Adrenal gland (tissue), 12 donors: Measurements from ENCODE around the gene DDX59. TPM values are rescaled to one million over a fixed set of nuclear protein-coding genes. Genes with fewer than 3 reads are reported as not detected.

Experiments
- DNase-seq, 7 donors: peaks; one replicate each; pipeline ENCODE4 v3.0.0-alpha.2; 2019 to 2020
- H3K27ac ChIP-seq, 5 donors: fragments of 200-600 bp; sonication (generic) in 4 of 5; 1 replicate in 3 of 5; 2 replicates in 2 of 5; pipeline versions ENCODE4 v1.5.1 to v1.8.0; 2016 to 2020; ENCODE audit warnings: mild to moderate bottlenecking in 1 of 5
- H3K27me3 ChIP-seq: fragments of 200-600 bp; 2 replicates; pipeline ENCODE4 v1.8.0; 2021
- H3K36me3 ChIP-seq, 2 donors: fragments of 200-600 bp; replicated peaks in 1 of 2; 1 replicate in 1 of 2; 2 replicates in 1 of 2; pipeline versions ENCODE4 v1.5.1 to v1.8.0; 2018 to 2022
- H3K4me1 ChIP-seq, 2 donors: fragments of 200-600 bp; replicated peaks in 1 of 2; 1 replicate in 1 of 2; 2 replicates in 1 of 2; pipeline versions ENCODE4 v1.5.1 to v1.8.0; 2018 to 2021
- H3K4me3 ChIP-seq, 4 donors: fragments of 200-600 bp; sonication (generic) in 3 of 4; one replicate each; pipeline ENCODE4 v1.5.1; 2016 to 2018
- H3K9me3 ChIP-seq, 3 donors: fragments of 200-600 bp; sonication (generic) in 1 of 3; replicated peaks in 1 of 3; 1 replicate in 2 of 3; 2 replicates in 1 of 3; pipeline versions ENCODE4 v1.5.1 to v1.8.0; 2016 to 2021
- CTCF ChIP-seq, 6 experiments: fragments of 450-650 bp in 4 of 6; fragments of 200-600 bp in 2 of 6; sonication (generic) in 1 of 6; IDR thresholded peaks; 1 replicate in 5 of 6; 2 replicates in 1 of 6; pipeline versions ENCODE4 v1.5.1 to v1.8.0; 2016 to 2021; ENCODE audit warnings: antibody characterized with exemption in 6 of 6, mild to moderate bottlenecking in 2 of 6, moderate library complexity in 1 of 6
- POLR2A ChIP-seq, 2 donors: fragments of 450-650 bp; IDR thresholded peaks; one replicate each; pipeline ENCODE4 v1.6.1; 2017; ENCODE audit warnings: antibody characterized with exemption in 2 of 2, mild to moderate bottlenecking in 2 of 2, moderate library complexity in 1 of 2
- WGBS, 4 donors: extraction: QIAGEN DNeasy Blood & Tissue Kit in 2 of 4; methylation state at CpG; one replicate each; pipeline versions ENCODE4 v1.1.5 to v1.1.7; 2013 to 2017; 5-methylcytosine and 5-hydroxymethylcytosine counted together
- intact Hi-C, 2 donors: fragments of 100-400 bp; cut with DNase I; formaldehyde crosslinking; loops; one replicate each; pipeline versions ENCODE4 v1.14.1 to v1.15.0; 2022 to 2023
- polyA plus RNA-seq, 3 donors: library from polyadenylated mRNA; stranded (reverse); fragments of 200-250 nt in 2 of 3; fragments of 350-450 nt in 1 of 3; fragmentation: Illumina TruSeq in 1 of 3; extraction: RNeasy Lipid Tissue Mini Kit (QIAGEN cat#74804) in 1 of 3; gene quantifications; one replicate each; pipeline ENCODE4 v1.2.3, GENCODE V29; 2013 to 2014
- total RNA-seq, 9 donors: library from RNA; depleted of rRNA in 4 of 9; stranded (reverse); fragments of >200 nt in 4 of 9; fragments of 120-200 nt in 1 of 9; fragmentation: NEBNext Ultra II Directional in 1 of 9; extraction: Animal tissue kit (Norgen Biotek cat#: 25700) in 1 of 9; gene quantifications; one replicate each; pipeline versions ENCODE4 v1.1.0 to v1.2.4, GENCODE V29; 2013 to 2023
- donor health status: healthy with polysubstance abuse.
- donor health status: Bipolar disorder and iron deficiency.
- donor health status: DM: yes; HTN: yes; CAD: no.
- donor health status: DM: no; HTN: no; CAD: no.
- donor health status: DM: no; HTN: no; CAD: no.
- donor health status: DM: yes; HTN: yes; CAD: no.

DDX59 gene
- total and polyA plus RNA-seq, 12 donors = 13.5 to 46.1 (median 25.1) TPM

GRCh38 chr1:200658037-200658818 is 11.5 kb downstream of the DDX59 start:
- Histone ChIP-seq H3K4me1 (peaks cover 5% of the 10 kb centered on the region in 2 donors), H3K36me3 (peaks cover 0 to 68% of the 10 kb centered on the region in 2 donors), H3K4me3 (no peak overlapping the region), H3K27me3 (no peaks in the 10 kb centered on the region), H3K27ac (no peak overlapping the region), H3K9me3 (no peaks in the 10 kb centered on the region)
- intact Hi-C loops = no loop called here
- TF ChIP-seq POLR2A (IDR thresholded peaks at IDR 0.05) (no peak), CTCF (IDR thresholded peaks at IDR 0.05) (no peak)
- WGBS, 4 donors = 90 to 100% (median 93%) methylated on average over 2 to 4 of the region's 4 CpGs
- no peak for DNase-seq

- 91 to 96% (median 93%) methylated on average over 5 of the region's 5 CpGs for WGBS, 4 donors
- DNase-seq = no peak
- H3K27ac ChIP-seq = no peak overlapping the region
- H3K4me1 ChIP-seq = no peaks in the 10 kb centered on the region
- no peaks in the 10 kb centered on the region for H3K9me3 ChIP-seq
- no peak overlapping the region for H3K4me3 ChIP-seq
- peaks cover 0 to 49% of the 10 kb centered on the region in 2 donors for H3K36me3 ChIP-seq
- intact Hi-C loops = no loop called here
- H3K27me3 ChIP-seq = no peaks in the 10 kb centered on the region
- no peak for TF ChIP-seq CTCF (IDR thresholded peaks at IDR 0.05)
- no peak for TF ChIP-seq POLR2A (IDR thresholded peaks at IDR 0.05)
Measured at GRCh38 chr1:200654660-200655059, 15.0 kb downstream of the DDX59 start.

- H3K27ac ChIP-seq = no peak overlapping the region
- H3K4me1 ChIP-seq = no peaks in the 10 kb centered on the region
- TF ChIP-seq POLR2A (IDR thresholded peaks at IDR 0.05) (no peak), CTCF (IDR thresholded peaks at IDR 0.05) (no peak)
- H3K27me3 ChIP-seq = no peaks in the 10 kb centered on the region
- no peaks in the 10 kb centered on the region for H3K9me3 ChIP-seq
- 66 to 94% (median 84%) methylated on average over 5 of the region's 5 CpGs for WGBS, 4 donors
- DNase-seq = no peak
- no peak overlapping the region for H3K4me3 ChIP-seq
- H3K36me3 ChIP-seq = peaks cover 0 to 53% of the 10 kb centered on the region in 2 donors
- intact Hi-C loops = no loop called here
Measured at GRCh38 chr1:200653022-200653462, 16.7 kb downstream of the DDX59 start.

GRCh38 chr1:200652378-200652777 is 17.3 kb downstream of the DDX59 start:
- Histone ChIP-seq H3K27ac (no peak overlapping the region), H3K36me3 (peaks cover 0 to 48% of the 10 kb centered on the region in 2 donors), H3K4me3 (no peak overlapping the region), H3K27me3 (no peaks in the 10 kb centered on the region), H3K9me3 (no peaks in the 10 kb centered on the region), H3K4me1 (no peaks in the 10 kb centered on the region)
- intact Hi-C loops = no loop called here
- WGBS, 4 donors = 94 to 100% (median 98%) methylated on average over 1 of the region's 1 CpG
- DNase-seq = no peak
- TF ChIP-seq POLR2A (IDR thresholded peaks at IDR 0.05) (no peak), CTCF (IDR thresholded peaks at IDR 0.05) (no peak)
